Activated T-cell treated with anti-CD3 and anti-CD28 coated beads for 4 hours (primary cell): ENCODE results near the gene SLC4A7.
"Not testable (repeated sequence)": the region's sequence is repeated elsewhere in the genome, so short reads cannot be mapped to it uniquely, and the experiment has no call there.

Experiments used
- DNase-seq: peaks from one replicate; pipeline ENCODE4 v3.0.0-alpha.2; 2020

Gene SLC4A7

DNA sequence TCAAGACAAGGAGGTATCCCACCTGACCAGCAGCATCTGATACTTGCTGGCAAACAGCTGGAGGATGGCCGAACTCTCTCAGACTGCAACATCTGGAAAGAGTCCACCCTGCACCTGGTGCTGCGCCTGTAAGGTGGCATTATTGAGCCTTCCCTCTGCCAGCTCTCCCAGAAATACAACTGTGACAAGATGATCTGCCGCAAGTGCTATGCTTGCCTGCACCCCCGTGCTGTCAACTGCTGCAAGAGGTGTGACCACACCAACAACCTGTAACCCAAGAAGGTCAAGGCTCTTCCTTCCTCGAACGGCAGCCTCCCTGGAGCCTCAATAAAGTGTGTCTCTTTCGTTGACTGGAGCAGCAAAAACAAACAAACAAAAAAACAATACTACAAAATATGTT, 2.2 kb upstream of the SLC4A7 start:
- DNase-seq: no peak

- DNase-seq: no peak
These were observed 1.7 kb upstream of the SLC4A7 start for GRCh38 chr3:27485866-27486265.

DNA sequence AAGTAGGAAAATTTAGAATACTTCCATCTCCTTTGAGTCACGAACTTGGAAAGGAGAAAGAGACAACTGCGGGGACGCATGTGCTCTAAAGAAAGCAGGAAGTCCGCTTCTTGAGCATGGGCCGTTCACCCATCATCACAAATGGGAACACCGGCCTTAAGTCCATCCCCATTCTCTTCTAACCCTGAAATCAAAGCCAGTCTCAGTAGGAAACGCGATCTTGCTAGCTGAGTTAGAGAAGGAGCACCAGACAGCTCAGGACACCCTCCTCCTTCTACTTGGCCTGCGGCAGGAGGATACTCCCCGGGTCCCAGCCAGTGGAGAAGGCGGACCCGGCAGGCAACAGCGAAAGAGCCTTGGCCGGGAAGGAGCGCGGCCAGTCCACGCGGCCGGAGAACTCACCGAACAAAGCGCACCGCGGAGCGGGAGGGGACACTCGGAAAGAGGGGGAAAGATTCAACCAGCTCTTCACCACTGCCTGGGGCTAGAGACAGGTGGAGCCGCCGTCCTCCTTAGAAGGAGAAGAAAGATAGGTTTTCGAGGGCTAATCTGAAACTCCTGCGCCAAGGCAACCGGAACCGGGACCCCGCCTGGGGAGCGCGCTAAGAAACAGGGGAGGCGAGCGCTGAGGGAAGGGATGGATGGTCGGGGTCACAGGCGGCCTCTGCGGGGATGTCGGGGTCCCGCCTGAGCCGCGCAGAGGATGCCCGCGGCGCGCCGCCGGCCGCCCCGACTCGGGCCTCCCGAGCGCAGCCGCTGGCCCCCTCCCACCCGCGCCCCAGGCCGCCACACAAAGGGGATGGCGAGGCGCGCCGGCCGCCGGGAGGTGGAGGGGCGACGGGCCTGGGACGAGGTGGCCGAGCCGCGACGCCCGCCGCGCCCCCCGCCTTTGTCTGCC, 818 bp downstream of the SLC4A7 start:
- DNase-seq: peak; percentile 17

- no peak for DNase-seq
These were observed 4.2 kb downstream of the SLC4A7 start for GRCh38 chr3:27479806-27480543.

- no peak for DNase-seq
These were observed 12.1 kb downstream of the SLC4A7 start for GRCh38 chr3:27471923-27472550.

- DNase-seq: no peak
These were observed 15.8 kb downstream of the SLC4A7 start for GRCh38 chr3:27468283-27468886.

DNA sequence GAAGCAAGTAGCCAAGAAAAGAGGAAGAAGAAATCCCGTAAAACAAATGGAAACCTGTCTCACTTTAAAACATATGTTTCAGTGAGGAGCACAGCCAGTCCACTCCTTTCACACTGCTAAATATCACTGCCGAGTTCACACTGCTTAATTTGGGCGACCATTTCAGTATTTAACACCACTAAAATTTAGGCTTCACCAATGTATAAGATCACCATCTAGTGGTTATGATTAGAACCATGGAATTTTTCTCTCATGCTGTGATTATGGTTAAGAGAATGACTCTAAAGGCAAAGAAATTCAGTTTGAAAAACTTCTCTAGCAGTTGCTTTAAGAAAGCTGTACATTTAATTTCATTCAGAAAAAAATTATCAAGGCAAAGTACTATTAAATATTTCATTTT, 16.6 kb downstream of the SLC4A7 start:
- DNase-seq: no peak

GRCh38 chr3:27464646-27465045, 19.5 kb downstream of the SLC4A7 start:
- DNase-seq: no peak

DNA sequence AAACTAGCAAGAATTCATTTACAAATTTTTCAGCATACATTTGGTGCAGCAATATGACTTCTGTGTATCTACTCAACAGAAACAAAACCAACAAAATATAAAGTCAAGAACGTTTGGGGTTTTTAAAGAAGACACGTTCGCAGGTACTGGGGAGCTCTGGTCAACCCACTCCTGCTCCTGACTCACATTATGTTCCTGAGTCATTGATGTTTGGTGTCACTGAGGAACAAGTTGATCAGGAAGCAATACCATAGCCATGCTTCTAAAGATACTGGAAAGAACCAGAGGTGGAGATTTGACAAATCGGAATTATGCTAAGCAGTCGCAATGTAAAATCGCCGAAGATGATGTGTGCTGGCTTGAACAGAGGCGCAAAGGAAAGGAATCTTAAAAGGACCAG, 22.0 kb downstream of the SLC4A7 start:
- DNase-seq: no peak

DNA sequence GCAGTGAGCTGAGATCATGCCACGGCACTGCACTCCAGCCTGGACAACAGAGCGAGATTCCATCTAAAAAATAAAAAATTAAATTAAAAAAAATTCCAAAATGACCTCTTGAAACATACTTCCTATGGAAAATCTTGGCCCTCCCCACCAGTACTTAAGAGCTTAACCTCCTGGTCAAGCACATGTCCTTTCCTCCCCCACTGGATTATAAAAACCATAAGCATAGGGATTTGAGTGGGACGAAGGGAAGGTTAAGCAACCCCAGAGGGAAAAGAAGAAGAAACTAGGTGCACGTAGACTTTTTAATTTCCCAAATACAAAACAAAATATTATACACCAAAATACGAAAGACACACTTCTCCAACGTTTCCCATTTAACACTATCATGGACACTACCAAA, 25.3 kb downstream of the SLC4A7 start:
- DNase-seq: no peak

- no peak for DNase-seq
These were observed 27.6 kb downstream of the SLC4A7 start for GRCh38 chr3:27456554-27456953.

DNA sequence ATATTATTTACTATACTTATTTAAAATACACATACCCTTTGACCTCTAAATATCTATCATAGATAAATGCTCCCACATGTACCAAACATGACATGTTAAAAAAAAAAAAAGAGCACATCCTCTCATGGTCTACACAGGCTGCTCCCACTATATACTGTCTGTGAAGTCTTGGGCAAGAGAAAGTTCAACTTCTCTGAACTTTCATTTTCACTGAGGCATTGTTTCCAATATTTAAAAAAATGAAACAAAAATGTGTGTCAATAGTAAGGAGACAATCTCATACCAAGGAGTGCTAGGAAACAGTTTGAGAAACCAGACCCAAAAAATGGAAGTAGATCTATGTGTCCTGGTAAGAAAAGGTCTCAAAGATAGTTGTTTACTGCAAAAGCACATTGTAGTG, 29.3 kb downstream of the SLC4A7 start:
- DNase-seq: no peak

DNA sequence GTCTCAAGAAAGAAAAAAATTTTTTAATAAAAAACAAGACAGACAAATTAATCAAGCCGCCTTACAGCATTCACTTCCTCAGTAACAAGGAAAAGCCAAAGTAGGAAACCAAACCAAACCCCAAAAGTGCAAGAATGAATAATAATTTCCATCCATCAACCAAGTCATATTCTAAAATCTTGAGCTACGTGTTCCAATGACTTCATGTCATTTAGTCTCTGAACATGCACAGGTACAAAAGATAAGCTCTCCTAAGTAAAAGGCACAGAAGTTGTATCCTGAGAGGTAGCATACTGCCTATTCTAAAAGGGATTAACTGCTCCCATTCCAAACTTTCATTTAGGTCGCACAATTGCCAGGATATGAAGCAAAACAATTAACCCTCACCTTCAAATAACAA, 29.7 kb downstream of the SLC4A7 start:
- DNase-seq: no peak

DNA sequence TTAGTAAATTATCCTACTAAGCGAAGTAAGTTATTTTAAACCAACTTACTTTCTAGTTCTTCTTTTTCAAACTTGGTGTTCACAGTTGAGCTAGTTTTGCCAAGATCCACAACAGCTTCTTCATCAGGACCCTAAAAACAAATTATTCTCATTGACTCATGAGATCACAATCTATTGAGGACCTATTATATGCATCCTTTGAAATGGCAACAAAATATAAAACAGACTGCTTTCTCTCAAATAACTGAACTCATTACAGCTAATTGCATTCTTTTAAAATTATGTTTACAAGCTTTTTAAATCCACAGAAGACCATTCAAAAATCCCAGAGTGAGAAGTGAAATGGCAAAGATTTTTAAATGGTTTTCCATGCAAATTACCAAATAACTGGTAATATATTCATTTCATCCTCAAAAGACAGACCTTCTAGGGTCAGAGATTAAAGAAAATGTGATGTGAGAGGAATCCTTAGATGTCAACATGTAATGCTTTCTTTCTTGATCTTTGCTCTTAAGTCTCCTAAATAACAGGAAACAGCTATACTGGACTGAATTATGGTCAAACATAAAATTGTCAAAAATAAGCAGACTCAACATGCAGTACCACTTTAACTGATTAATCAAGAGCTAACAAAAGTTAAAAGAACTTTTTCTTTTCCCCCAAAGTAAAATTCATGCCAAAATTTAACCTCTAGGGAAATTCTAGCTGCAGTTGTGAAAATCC, 31.7 kb downstream of the SLC4A7 start:
- no peak for DNase-seq

- no peak for DNase-seq
These were observed 32.3 kb downstream of the SLC4A7 start for GRCh38 chr3:27451842-27452241.

DNA sequence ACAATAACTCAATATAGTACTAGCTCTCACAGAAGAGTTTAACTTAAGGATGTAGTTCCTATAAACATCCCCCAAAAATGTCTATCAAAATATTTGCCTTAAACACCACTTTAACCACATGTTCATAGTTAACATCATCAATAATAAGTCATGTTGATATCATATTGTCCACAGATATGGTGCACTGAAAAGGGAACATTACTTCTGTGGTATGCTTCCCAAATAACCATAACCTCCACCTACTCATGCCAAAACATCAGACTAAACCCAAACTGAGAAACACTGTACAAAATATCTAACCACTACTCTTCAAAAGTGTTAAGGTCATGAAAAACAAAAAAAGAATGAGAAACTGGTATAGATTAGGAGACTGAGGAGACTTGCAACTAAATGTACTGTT, 32.9 kb downstream of the SLC4A7 start:
- no peak for DNase-seq

DNA sequence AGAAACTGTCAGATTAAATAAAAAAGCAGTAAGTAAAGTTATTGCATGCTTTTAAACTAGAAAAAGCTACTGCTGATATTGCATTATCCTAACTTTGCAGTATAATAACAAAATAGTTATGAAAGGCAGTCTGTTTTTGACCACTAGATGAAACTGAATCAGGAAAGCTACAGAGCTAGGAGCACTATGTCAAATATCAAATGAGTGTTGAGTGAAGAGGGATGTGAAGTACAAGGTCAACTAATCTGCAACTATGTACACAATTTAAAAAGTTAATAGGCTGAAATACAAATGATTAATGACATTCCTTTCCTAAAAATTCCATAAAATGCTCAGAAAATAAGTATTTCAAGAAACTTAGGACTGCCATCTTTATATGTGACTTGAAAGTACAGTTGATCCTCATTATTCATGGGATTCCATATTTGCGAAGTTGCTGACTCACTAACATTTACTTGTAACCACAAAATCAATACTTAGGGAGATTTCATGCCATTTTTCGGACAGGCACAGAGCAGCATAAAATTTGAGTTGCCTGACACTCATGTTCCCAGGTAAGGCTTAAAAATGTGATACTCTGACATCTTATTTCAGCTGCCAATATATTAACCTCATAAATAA, 34.5 kb downstream of the SLC4A7 start:
- DNase-seq: no peak

DNA sequence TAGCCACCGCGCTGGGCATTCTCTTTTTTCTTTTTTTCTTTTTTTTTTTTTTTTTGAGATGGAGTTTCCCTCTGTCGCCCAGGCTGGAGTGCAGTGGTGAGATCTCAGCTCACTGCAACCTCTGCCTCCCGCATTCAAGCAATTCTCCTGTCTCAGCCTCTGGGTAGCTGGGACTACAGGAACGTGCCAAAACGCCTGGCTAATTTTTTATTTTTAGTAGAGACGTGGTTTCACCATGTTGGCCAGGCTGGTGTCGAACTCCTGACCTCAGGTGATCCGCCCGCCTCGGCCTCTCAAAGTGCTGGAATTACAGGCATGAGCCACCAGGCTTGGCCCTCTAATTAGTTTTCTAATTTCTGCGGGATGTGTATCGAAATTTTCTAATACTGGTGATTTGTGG, 41.2 kb downstream of the SLC4A7 start:
- not testable (repeated sequence) for DNase-seq

DNA sequence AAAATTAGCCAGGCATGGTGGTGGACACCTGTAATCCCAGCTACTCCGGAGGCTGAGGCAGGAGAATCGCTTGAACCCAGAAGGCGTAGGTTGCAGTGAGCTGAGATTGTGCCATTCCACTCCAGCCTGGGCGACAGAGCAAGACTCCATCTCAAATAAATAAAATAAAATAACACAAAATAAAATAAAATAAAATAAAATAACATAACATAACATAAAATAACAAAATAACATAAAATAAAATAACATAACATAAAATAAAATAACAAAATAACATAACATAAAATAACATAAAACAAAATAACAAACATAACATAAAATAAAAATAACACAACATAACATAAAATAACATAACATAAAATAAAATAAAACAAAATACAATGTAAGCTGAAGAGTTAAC, 45.8 kb downstream of the SLC4A7 start:
- not testable (repeated sequence) for DNase-seq

DNA sequence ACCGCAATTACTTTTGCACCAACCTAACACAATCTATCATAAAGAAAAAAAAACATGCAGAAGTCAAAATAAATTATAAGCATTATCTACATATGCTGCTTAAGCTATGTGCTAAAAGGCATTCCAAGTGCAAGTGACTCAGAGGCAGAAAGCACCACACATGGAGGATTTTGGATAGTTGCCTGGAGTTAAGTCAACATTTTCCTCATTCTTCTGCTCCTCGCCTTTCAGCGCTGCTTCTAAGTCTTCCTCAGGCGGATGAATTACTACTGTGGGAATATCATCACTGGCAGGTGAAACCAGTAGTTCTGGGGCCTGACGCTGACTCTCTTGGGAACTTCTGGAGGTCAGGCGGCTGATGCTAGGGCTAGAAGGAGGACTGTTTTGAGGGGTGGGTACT, 53.1 kb downstream of the SLC4A7 start:
- no peak for DNase-seq

DNA sequence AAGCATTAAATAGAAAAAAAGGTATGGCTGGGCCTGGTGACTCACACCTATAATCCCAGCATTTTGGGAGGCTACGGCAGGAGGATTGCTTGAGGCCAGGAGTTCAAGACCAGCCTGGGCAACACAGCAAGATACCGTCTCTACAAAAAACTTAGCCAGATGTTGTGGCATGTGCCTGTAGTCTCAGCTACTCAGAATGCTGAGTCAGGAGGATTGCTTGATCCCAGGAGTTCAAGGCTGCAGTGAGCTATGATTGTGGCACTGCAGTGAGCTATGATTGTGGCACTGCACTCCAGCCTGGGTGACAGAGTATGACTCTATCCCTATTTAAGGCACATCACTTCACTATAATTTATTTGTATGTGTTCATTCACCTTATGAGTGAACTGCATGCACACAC, 54.3 kb downstream of the SLC4A7 start:
- DNase-seq: no peak

- DNase-seq: no peak
These were observed 55.7 kb downstream of the SLC4A7 start for GRCh38 chr3:27428446-27428845.
